Brain microvascular endothelial cell (primary cell): Measurements from ENCODE around the gene CENPF.

Experiments
- DNase-seq: peaks from one replicate; pipeline ENCODE4 v3.0.0-alpha.2; 2020
- H3K27ac ChIP-seq: fragments of 250-450 bp; sonication (Bioruptor Pico); 2 replicates; pipeline ENCODE4 v1.5.1; 2020; ENCODE audit warnings: mild to moderate bottlenecking, moderate library complexity
- H3K27me3 ChIP-seq: fragments of 250-450 bp; sonication (Bioruptor Pico); replicated peaks from 2 replicates; pipeline ENCODE4 v1.5.1; 2020; ENCODE audit warnings: mild to moderate bottlenecking
- H3K36me3 ChIP-seq: fragments of 250-450 bp; sonication (Bioruptor Pico); replicated peaks from 2 replicates; pipeline ENCODE4 v1.5.1; 2020; ENCODE audit warnings: mild to moderate bottlenecking
- H3K4me3 ChIP-seq: 2 replicates; pipeline ENCODE4 v1.5.1; 2011; ENCODE audit warnings: low read depth, mild to moderate bottlenecking, control low read depth, low read length, moderate library complexity
- in situ Hi-C: cut with HindIII; loops from 2 replicates; pipeline ENCODE4 v1.10.0; 2017; ENCODE audit warnings: low sequenced_read_pairs, low pct_ligation_motif_present
- TF ChIP-seq, protein P1 (sequence below): IDR thresholded peaks from 2 replicates; pipeline ENCODE4 v1.5.1; 2011; ENCODE audit warnings: low read depth, mild to moderate bottlenecking, moderate library complexity, low read length, control low read depth, inconsistent platforms; ENCODE audit errors: missing control alignments

Gene CENPF

DNA sequence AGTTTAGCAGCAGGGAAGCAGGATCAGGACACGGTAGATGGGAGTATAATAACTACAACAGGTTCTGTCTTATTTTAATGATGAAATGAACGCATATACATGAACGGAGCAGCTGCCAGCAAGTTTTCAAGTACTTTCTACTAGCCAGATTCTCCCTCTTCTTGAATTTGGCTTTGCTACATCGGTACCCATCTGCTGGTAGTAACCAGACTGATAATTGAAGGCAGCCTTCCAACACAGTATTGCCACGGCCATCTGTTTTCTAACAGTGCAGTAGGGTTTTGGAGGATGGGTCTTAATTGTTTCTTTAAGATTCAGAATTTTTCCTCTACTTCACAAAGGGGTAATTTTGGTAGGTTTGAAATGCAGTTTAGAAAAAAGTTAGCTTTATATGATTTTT, 33.4 kb downstream of the CENPF start:
- no peaks in the 10 kb centered on the region for H3K27me3 ChIP-seq
- H3K36me3 ChIP-seq, result no peaks in the 10 kb centered on the region
- DNase-seq, result no peak
- H3K4me3 ChIP-seq, result no peak overlapping the region
- no peak overlapping the region for H3K27ac ChIP-seq
- in situ Hi-C loops, result no loop called here
- TF ChIP-seq, protein P1, sequence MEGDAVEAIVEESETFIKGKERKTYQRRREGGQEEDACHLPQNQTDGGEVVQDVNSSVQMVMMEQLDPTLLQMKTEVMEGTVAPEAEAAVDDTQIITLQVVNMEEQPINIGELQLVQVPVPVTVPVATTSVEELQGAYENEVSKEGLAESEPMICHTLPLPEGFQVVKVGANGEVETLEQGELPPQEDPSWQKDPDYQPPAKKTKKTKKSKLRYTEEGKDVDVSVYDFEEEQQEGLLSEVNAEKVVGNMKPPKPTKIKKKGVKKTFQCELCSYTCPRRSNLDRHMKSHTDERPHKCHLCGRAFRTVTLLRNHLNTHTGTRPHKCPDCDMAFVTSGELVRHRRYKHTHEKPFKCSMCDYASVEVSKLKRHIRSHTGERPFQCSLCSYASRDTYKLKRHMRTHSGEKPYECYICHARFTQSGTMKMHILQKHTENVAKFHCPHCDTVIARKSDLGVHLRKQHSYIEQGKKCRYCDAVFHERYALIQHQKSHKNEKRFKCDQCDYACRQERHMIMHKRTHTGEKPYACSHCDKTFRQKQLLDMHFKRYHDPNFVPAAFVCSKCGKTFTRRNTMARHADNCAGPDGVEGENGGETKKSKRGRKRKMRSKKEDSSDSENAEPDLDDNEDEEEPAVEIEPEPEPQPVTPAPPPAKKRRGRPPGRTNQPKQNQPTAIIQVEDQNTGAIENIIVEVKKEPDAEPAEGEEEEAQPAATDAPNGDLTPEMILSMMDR, result no peak

DNA sequence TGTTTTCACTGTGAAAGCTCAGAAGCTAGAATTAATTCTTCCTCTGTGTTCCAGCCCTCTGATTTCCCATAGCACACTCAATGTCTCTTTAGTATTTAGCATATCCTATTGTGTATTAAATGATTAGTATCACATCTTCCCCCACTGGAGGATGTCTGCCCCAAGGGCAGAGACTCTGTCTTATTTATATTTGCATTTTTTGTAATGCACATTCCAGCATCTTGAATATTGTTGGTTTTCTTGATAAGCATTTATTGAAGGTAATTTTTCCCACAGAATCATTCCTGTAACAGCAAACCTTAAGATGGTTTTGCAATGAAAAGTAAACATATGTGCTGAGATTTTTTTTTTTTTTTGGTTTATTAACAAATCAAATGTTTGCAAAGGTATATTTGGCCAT, 34.1 kb downstream of the CENPF start:
- in situ Hi-C loops, result no loop called here
- DNase-seq, result no peak
- no peaks in the 10 kb centered on the region for H3K27me3 ChIP-seq
- no peak overlapping the region for H3K27ac ChIP-seq
- TF ChIP-seq, protein P1, result no peak
- H3K4me3 ChIP-seq, result no peak overlapping the region
- no peaks in the 10 kb centered on the region for H3K36me3 ChIP-seq

DNA sequence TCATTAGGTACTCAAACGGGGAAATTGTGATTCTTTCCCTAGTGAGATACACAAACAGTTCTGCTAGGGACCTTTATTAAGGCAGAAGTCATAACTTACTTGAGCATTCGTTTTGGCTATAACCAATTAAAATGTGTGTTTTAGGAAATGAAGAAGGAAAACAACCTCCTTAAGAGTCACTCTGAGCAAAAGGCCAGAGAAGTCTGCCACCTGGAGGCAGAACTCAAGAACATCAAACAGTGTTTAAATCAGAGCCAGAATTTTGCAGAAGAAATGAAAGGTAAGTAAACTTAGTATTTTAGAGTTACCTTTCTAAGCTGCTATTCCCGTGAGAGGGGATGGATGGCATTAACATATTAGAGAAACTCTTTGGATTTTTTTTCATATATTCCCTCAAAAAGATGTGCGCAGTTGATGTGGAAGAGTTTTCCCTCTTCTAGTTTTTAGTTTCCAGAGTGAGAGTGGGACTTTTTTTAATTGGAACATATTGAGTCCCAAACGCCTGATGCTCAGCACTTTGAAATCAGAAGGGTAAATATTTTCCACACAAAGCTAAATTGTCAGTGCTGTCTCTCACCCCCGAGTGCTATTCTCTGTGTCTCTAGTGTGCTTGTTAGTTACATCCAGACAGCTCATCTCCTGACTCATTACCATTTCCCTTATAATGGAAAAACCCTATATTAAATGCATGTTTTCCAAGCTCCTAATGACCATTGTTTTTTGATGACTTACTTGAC, 34.9 kb downstream of the CENPF start:
- in situ Hi-C loops, result no loop called here
- H3K27me3 ChIP-seq, result no peaks in the 10 kb centered on the region
- H3K27ac ChIP-seq, result no peak overlapping the region
- no peak overlapping the region for H3K4me3 ChIP-seq
- DNase-seq, result peak; percentile 20
- no peaks in the 10 kb centered on the region for H3K36me3 ChIP-seq
- TF ChIP-seq, protein P1, result peak; percentile 83

GRCh38 chr1:214638459-214638807, 35.4 kb downstream of the CENPF start:
- no peak overlapping the region for H3K4me3 ChIP-seq
- no peaks in the 10 kb centered on the region for H3K36me3 ChIP-seq
- TF ChIP-seq, protein P1, result no peak
- DNase-seq, result no peak
- in situ Hi-C loops, result no loop called here
- H3K27me3 ChIP-seq, result no peaks in the 10 kb centered on the region
- H3K27ac ChIP-seq, result no peak overlapping the region

GRCh38 chr1:214638997-214639396, 36.0 kb downstream of the CENPF start:
- DNase-seq, result peak; percentile 58
- TF ChIP-seq, protein P1, result no peak
- Histone ChIP-seq H3K27me3 (no peaks in the 10 kb centered on the region), H3K27ac (no peak overlapping the region), H3K36me3 (no peaks in the 10 kb centered on the region), H3K4me3 (no peak overlapping the region)
- in situ Hi-C loops, result no loop called here
